Activated CD4-positive, CD25-positive, alpha-beta regulatory T cell treated with anti-CD3 and anti-CD28 coated beads, Interleukin-2, amount 50 U/mL, for 72 hours (primary cell): Measurements from ENCODE around the gene IMMP2L.
"Not testable (repeated sequence)": the region's sequence is repeated elsewhere in the genome, so short reads cannot be mapped to it uniquely, and the experiment has no call there.

ENCODE experiments used
- DNase-seq: peaks from one replicate; pipeline ENCODE4 v3.0.0; 2021

Gene IMMP2L

GRCh38 chr7:111505422-111505821, 56.9 kb downstream of the IMMP2L start:
- not testable (repeated sequence) for DNase-seq

GRCh38 chr7:111501799-111502198, 60.5 kb downstream of the IMMP2L start:
- not testable (repeated sequence) for DNase-seq

DNA sequence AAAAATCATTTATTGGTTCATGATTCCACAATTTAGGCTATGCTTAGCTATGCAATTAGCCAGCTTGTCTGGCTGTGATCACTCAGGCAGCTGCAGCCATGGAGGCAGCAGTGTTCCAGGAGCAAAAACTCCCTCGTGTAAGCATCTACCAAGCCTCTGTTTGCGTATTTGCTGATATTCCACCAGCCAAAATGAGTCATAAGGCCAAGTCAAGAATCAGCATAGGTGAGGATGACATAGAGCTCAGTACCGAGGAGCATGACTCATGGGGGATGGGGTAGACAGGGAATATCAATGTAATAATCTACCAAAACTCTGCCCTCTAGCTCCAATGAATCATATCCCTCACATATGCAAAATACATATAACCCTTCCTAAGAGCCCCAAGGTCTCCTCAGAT, 63.3 kb downstream of the IMMP2L start:
- DNase-seq, result no peak

DNA sequence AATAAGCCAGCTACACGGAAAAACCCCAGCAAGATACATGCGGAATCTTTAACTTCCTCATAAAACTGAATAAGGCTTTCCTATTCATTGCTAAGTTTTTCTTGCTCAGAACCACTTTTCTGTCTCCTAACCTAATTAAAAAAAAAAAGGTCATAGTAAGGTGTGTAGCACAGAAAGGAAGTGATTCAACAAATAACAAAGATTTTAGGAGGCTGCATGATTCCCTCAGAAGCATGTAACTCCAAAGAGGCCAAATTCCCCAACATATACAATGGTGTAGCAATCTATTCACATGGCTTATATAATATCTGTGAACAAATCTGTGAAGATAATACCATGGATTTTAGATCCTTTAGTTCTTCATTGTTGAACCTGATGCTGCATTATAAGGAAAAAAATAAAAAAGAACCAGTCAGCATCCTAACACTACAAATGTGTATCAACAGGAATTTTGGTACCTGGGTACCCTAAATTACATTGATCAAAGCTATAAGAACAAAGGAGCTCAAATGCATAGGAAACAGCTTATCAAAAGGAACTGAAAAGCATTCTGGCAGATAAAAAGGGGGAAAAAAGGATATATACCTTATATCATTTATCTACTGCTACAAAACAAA, 63.8 kb downstream of the IMMP2L start:
- no peak for DNase-seq

GRCh38 chr7:111495173-111495810, 67.0 kb downstream of the IMMP2L start:
- DNase-seq, result no peak

- no peak for DNase-seq
These were observed 70.1 kb downstream of the IMMP2L start for GRCh38 chr7:111492234-111492633.

- no peak for DNase-seq
These were observed 75.7 kb downstream of the IMMP2L start for GRCh38 chr7:111486472-111487142.

- DNase-seq, result no peak
These were observed 76.5 kb downstream of the IMMP2L start for GRCh38 chr7:111485701-111486380.

DNA sequence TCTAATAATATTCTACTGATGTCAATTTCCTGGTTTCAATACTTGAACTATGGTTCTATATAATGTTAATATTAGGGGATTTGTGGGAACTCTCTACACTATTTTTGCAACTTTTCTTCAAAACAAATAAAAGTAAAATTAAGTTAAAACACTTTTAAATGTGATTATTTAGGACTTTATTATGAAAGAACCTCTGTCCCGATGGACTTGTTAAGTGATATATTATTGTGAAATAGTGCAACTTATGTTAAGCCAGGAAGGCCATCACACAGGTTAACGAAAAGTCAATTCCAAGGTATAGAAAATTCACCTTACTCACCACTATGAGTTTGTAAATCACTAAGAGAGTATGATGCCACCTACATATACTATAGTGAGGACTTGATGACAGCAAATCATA, 79.2 kb downstream of the IMMP2L start:
- DNase-seq, result no peak

- no peak for DNase-seq
These were observed 84.6 kb downstream of the IMMP2L start for GRCh38 chr7:111477462-111478225.

DNA sequence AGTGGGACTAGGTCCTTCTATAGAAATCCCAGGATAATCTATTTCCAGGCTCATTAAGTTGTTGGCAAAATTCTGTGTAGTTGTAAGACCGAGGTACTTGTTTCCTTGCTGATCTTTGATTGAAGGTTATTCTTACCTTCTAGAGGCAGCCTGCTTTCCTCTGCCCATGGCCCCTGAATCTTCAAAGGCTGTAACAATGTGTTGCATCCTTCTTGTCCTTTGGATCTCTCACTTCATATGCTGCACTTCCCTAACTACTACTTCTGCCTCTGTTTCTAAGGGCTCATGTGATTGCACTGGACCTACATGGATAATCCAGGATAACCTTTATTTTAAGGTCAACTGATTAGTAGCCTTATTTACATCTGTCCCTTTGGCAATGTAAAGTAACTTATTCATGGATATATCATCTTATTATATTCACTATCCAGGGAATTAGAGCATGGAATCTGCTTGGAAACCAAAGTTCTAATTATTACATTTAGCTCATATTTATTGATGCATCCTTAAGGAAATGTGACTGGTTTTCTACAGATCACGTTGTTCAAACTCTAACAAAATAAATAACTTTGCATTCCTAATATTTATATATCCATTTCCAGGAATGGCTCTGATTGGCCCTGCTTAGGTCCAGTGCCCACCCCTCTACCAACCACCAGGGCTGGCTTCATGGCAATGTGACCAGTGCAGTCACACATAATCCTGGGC, 85.6 kb downstream of the IMMP2L start:
- no peak for DNase-seq

- DNase-seq, result no peak
These were observed 86.3 kb downstream of the IMMP2L start for GRCh38 chr7:111475959-111476358.

DNA sequence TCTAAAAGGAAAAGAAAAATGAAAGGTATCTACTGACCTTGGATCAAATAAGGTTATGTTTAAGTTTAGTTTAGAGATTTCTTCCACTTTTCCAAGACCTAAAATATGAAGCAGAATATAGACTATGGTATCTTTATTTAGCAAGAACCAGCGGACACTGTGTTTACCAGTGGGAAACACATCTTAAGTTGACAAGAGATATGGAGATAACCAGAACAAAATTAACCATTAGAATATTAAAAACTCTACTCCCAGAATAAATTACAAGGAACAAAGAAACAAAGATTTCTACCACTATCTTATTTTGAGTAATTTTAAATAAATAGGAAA, 86.9 kb downstream of the IMMP2L start:
- no peak for DNase-seq

- no peak for DNase-seq
These were observed 87.4 kb downstream of the IMMP2L start for GRCh38 chr7:111474723-111475418.

DNA sequence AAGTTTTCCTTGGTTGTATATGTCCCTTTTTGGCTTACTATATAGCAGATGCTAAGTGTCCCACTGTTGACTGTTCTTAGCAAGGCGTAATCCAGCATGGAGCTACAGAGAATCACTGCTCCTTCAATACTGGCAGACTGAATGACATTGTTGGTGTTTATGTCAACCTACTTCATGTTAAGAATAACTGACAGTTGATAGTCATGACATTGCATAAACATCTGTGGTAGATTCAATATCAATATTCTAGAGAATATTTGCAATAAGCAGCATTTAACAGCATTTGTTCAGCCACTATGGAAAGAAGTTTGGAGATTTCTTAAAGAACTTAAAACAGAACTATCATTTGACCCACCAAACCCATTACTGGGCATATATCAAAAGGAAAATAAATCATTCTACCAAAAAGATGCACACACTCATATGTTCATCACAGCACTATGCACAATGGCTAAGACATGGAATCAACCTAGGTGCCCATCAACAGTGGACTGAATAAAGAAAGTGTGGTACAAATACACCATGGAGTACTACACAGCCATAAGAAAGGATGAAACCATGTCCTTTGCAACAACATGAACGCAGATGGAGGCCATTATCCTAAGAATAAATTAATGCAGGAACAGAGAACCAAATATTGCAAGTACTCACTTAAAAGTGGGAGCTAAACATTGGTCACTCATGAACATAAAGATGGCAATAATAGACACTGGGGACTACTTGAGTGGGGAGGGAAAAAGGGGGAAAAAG, 88.7 kb downstream of the IMMP2L start:
- DNase-seq, result no peak

DNA sequence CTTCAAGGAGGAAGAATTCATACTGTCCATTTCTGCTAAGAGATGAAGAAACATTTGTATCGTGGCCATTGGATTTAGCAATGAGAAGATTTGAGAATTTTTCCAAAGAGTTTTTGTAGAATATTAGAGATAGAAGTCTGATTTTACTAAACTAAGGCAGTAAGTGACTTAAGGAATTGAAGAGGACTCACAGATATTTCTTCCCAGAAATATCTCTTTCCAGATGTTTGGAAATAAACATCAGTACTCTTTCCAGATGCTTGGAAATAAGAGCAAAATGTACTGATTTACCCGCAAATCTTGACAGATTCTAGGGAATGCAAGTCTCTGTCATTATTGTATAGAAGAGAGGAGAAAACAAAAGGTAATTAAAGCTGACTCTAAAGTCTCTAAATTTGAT, 91.3 kb downstream of the IMMP2L start:
- DNase-seq, result no peak

DNA sequence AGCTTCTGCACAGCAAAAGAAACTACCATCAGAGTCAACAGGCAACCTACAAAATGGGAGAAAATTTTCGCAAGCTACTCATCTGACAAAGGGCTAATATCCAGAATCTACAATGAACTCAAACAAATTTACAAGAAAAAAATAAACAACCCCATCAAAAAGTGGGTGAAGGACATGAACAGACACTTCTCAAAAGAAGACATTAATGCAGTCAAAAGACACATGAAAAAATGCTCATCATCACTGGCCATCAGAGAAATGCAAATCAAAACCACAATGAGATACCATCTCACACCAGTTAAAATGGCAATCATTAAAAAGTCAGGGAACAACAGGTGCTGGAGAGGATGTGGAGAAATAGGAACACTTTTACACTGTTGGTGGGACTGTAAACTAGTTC, 92.4 kb downstream of the IMMP2L start:
- not testable (repeated sequence) for DNase-seq

DNA sequence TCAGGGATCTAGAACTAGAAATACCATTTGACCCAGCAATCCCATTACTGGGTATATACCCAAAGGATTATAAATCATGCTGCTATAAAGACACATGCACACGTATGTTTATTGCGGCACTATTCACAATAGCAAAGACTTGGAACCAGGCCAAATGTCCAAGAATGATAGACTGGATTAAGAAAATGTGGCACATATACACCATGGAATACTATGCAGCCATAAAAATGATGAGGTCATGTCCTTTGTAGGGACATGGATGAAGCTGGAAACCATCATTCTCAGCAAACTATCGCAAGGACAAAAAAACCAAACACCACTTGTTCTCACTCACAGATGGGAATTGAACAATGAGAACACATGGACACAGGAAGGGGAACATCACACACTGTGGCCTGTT, 96.5 kb downstream of the IMMP2L start:
- DNase-seq, result not testable (repeated sequence)

GRCh38 chr7:111460695-111461094, 101.6 kb downstream of the IMMP2L start:
- DNase-seq, result no peak

GRCh38 chr7:111459757-111460280, 102.5 kb downstream of the IMMP2L start:
- DNase-seq, result no peak
